Ovary (tissue), 3 donors: ENCODE measurements around the gene SEMA4B.

Experiments used
- EP300 ChIP-seq: sonication (generic); formaldehyde crosslinking; IDR thresholded peaks from one replicate; pipeline ENCODE4 v1.6.1; 2017; ENCODE audit warnings: antibody characterized with exemption
- POLR2A ChIP-seq: fragments of 450-650 bp; IDR thresholded peaks from one replicate; pipeline ENCODE4 v1.6.1; 2017; ENCODE audit warnings: antibody characterized with exemption, mild to moderate bottlenecking, moderate library complexity
- TF ChIP-seq, protein P1 (sequence below), 3 donors: fragments of 450-650 bp in 2 of 3; fragments of 200-600 bp in 1 of 3; IDR thresholded peaks; one replicate each; pipeline versions ENCODE4 v1.5.1 to v1.8.0; 2016 to 2022; ENCODE audit warnings: antibody characterized with exemption in 3 of 3, mild to moderate bottlenecking in 1 of 3
- donor health status: DM: no; HTN: no; CAD: no.

GRCh38 chr15:90165659-90166489 is 35.3 kb upstream of the SEMA4B start:
- TF ChIP-seq, protein P1, sequence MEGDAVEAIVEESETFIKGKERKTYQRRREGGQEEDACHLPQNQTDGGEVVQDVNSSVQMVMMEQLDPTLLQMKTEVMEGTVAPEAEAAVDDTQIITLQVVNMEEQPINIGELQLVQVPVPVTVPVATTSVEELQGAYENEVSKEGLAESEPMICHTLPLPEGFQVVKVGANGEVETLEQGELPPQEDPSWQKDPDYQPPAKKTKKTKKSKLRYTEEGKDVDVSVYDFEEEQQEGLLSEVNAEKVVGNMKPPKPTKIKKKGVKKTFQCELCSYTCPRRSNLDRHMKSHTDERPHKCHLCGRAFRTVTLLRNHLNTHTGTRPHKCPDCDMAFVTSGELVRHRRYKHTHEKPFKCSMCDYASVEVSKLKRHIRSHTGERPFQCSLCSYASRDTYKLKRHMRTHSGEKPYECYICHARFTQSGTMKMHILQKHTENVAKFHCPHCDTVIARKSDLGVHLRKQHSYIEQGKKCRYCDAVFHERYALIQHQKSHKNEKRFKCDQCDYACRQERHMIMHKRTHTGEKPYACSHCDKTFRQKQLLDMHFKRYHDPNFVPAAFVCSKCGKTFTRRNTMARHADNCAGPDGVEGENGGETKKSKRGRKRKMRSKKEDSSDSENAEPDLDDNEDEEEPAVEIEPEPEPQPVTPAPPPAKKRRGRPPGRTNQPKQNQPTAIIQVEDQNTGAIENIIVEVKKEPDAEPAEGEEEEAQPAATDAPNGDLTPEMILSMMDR (IDR thresholded peaks at IDR 0.05), result no peak
- TF ChIP-seq POLR2A (no peak), EP300 (no peak)
